GM18517 (cell line): ENCODE data around the gene NANS.
"Not testable (repeated sequence)": the region's sequence is repeated elsewhere in the genome, so short reads cannot be mapped to it uniquely, and the experiment has no call there.

Experiments
- ATAC-seq: cut with Tn5 transposase; IDR thresholded peaks from one replicate; pipeline ENCODE4 v1.9.1; 2021; ENCODE audit warnings: mild to moderate bottlenecking, moderate library complexity; ENCODE audit not compliant: unreplicated experiment

The NANS gene

GRCh38 chr9:98075332-98075805, 18.8 kb downstream of the NANS start:
- no peak for ATAC-seq

- not testable (repeated sequence) for ATAC-seq
Observed at GRCh38 chr9:98076514-98076890, 20.0 kb downstream of the NANS start.

DNA sequence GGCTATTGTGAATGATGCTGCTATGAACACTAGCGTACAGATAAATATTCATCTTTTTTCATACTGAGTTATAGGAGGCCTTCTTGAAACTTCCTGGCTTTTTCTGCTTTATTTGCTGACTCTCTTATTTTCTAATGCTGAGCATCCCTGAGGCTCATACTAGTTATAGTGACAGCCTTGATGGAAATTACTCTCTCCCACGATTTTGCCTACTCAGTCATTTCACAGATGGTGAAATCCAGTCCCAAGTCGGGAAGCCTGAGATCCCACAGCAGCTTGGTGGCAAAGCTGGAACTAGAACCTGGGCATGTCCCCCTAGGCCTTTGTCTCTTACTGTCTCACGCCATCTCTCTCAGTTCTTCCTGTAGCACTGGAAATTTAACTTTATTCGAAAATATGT, 22.4 kb downstream of the NANS start:
- no peak for ATAC-seq

GRCh38 chr9:98080326-98080725, 23.8 kb downstream of the NANS start:
- no peak for ATAC-seq

GRCh38 chr9:98080780-98081179, 24.2 kb downstream of the NANS start:
- ATAC-seq: no peak

DNA sequence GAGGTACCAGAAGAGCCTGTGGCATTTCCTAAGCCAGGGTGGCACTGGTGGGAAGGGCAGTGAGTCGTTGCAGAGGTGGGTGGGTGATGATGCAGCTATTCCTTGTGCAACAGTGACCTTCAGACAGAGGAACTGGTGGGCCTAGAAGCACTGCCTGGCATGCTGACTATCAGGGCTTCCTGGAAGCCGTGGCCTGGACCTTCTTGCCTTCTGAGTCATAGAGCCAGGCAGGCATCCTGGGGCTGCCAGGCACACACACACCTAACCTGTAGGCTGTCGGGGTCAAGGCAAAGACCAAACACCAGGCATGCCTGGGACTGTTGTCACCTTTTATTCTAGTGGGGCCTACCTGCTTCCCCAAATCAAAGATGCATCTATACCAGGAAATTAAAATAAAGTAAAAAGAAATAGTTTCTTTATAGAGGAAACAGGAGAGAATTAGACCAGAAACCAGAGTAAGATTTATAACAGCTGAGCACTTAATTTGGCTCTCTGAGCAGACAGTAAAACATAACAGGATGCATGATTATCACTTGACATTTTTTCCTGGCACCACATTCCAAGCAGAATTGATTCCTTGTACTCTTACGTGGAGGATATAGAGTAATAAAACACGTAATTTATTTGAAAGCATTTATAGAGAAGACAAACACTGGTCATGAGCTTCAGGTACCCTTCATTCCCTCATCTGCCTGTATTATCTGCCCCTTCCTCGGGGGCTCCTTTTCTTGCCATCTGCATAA, 25.1 kb downstream of the NANS start:
- no peak for ATAC-seq

DNA sequence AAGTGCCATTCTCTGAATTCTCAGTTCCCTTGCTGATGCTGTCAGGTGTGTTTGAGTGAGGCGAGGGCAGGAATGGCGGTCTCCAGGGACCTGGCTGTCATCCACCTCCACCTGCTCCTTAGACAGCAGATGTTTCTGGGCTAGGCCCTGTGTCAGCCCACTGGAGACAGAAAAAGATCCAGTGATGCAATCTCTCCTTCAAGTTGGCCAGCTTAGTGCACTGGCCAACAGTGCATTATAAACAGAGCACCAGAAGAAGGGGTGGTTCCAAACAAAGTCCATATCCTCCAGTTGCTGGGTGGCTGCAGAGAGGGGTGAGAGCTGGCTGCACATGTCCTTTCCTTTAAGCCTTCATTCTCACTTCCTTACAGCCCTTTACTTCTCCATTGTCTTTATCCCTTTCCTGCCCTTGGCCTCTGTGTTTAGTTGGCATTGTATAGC, 26.5 kb downstream of the NANS start:
- no peak for ATAC-seq

DNA sequence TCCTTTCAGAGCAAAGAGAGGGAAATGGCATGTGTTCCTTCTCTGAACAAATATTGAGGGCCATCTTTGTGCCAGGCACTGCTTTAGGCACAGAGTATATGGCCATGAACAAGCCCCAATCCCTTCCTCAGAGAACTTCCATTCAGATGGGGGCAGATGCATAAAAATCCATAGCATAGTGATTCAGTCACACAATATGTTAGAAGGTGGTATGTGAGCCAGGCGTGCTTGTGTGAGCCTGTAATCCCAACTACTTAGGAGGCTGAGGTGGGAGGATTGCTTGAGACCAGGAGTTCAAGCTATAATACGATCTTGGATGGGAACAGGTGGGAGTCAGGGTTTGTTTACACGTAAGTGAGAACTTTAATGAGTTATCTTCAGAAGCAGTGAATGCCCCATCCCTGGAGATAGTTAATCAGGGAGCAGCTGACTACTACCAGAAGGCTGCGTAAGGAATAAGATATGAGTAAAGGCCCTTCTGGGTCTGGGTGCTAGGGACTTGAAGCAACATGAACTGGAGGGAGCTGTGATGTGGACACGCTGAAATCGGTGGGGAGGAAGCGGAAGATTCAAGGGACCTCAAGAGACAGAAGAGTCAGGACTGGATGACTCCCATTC, 27.1 kb downstream of the NANS start:
- ATAC-seq: no peak

DNA sequence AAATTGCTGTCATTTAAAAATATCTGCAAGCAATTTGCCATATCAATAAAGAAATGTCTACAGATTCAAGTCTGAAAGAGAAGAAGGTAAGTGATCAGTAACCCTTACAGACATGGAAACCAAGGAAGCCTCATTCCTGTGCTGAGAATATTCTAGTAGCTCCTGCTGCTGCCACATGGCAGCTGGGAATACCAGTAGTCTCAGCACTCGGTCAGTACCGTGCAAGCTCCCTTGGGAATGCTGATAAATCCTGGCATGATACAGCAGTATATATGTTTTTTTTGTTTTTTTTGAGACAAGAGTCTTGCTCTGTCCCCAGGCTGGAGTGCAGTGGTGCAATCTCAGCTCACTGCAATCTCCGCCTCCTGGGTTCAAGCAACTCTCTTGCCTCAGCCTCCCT, 27.9 kb downstream of the NANS start:
- no peak for ATAC-seq

- ATAC-seq: no peak
Observed at GRCh38 chr9:98085058-98085457, 28.5 kb downstream of the NANS start.

DNA sequence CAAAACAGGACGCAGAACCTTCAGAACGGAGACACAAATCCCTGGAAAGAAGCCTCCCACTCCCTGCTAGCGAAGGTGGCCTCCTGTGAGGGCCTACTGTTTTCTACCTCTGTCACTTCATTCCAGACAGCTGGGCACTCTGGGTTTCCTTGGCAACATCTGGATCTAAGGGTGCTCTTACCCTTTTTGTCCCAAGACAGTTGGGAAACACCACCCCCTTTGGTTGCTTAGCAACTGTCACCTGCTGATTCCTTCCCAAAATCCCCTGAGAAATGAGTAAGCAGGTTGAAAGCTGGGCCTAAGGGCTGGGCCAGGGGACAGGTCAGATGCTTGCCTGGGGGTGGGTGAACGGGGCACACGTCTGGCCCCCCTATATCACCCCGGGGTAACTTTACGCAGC, 29.4 kb downstream of the NANS start:
- no peak for ATAC-seq

DNA sequence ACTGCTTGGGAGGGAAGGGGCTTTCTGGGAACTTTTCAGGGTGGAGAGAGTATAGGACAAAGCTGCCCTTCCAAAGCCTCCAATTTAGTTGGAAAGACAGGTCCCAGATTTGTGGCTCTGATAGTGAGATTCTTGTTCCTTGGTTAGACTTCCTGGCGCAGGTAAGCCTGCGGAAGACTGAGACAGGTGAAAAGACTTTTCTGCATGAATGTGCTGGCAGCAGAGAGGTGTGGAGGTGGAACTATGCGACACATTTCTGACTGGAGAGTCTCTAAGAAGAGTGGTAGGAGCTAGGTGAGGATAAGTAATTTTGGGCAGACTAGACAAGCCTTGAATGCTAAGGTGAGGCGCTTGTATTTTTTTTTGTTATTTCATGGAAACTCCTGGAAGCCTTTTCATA, 29.9 kb downstream of the NANS start:
- ATAC-seq: no peak

DNA sequence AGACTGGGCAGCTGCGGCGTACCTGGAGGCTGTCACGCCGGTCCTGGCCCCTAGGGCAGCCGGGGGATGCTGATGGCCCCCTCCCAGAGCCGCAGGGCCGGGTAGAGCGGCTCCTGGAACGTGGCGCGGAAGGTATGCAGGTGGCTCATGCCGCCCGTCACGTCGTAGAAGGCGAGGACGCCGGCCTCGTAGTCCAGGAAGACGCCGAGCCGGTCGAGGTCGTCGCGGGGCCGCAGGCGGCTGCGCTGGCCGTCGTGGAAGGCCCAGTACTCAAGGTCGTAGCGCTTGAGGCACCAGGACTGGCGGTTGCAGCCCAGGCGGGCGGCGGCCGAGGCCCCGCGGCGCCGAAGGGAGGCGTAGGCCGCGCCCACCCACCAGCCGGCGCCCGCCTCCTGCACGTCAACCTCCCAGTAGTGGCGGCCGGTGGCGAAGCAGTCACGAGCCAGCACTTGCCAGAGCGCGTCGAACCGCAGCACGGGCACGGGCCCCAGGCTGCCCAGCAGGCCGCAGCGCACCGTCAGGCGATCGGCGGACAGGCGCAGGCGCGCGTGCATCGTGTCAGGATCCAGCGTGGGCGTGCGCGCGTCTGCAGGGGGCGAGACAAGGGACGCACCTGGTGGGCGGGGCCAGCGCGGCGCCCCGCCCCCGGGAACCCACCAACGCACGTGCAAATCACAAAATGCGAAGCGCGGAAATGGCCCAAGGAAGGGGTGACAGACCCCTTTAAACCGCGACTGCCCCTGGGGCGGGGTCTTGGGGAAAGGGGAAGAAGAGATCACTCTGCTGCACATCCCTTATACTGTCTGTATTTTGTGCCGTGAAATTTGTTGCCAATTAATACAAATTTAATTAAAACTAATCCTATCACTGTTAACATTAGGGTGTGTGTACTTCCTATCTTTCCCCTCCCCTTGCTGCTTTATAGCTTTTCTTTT, 31.2 kb downstream of the NANS start:
- no peak for ATAC-seq

GRCh38 chr9:98090674-98091073, 34.1 kb downstream of the NANS start:
- not testable (repeated sequence) for ATAC-seq

GRCh38 chr9:98091735-98092612, 35.4 kb downstream of the NANS start:
- no peak for ATAC-seq

GRCh38 chr9:98092613-98092931, 36.0 kb downstream of the NANS start:
- no peak for ATAC-seq

- ATAC-seq: no peak
Observed at GRCh38 chr9:98094316-98094715, 37.8 kb downstream of the NANS start.

DNA sequence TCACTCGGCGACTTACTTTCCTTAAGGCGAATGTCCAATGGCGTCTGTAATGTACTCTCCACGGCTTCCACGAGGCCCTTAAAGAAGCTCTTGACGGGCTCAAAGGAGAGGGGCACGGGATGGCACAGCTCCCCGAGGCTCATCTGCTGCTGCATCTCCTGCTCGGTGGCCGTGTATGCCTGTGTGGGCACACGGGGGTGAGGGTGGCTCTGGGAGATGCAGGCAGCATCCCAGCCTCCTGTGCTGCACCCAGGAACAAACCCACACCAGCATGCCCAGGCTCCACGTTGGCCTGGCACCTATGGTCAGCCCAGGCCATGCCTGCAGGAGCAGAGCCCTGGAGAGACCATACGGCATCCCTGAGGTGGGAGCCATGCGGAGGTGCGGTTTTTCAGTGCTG, 38.3 kb downstream of the NANS start:
- ATAC-seq: no peak

- no peak for ATAC-seq
Observed at GRCh38 chr9:98095401-98095800, 38.9 kb downstream of the NANS start.

DNA sequence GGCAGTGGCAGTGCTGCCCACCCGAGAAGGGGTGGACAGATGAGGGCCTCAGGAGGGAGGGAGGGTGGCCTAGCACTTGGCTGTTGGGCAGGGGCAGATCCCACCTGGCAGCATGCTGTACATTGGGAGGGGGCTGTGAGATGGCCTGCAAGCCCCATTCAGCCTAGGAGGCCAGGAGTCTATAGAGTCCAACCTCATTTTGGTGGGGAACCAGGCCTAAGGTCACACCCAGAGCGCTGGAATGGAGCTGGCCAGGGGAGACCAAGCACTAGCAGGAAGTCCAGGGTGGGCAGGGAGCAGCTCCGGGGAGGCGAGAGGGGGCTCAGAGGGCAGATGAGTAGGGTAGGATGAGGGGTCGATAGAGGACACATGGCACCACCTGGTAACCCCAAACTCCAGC, 39.6 kb downstream of the NANS start:
- ATAC-seq: no peak

DNA sequence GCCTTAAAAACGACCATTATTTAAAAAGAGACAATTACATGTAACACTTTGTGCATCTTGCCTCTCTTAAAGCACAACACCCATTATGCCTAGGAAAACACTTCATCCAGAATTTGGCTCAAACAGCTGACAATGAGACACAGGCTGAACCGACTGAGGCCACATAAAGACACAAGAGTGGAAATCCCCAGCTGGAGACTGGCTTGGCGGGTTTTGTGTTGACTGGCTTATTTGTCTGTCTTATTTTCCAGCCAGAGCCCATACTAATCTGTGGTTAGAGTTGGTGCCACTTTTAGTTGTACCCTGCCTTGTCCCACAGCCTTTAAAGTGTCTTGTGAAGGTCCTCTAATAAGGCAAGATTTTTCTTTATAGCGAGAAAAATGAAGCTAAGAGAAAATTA, 41.3 kb downstream of the NANS start:
- no peak for ATAC-seq
